ENCODE results near the gene PPP1R3F. TPM values are rescaled to one million over a fixed set of nuclear protein-coding genes. Genes with fewer than 3 reads are reported as not detected.

PPP1R3F gene, protein sequence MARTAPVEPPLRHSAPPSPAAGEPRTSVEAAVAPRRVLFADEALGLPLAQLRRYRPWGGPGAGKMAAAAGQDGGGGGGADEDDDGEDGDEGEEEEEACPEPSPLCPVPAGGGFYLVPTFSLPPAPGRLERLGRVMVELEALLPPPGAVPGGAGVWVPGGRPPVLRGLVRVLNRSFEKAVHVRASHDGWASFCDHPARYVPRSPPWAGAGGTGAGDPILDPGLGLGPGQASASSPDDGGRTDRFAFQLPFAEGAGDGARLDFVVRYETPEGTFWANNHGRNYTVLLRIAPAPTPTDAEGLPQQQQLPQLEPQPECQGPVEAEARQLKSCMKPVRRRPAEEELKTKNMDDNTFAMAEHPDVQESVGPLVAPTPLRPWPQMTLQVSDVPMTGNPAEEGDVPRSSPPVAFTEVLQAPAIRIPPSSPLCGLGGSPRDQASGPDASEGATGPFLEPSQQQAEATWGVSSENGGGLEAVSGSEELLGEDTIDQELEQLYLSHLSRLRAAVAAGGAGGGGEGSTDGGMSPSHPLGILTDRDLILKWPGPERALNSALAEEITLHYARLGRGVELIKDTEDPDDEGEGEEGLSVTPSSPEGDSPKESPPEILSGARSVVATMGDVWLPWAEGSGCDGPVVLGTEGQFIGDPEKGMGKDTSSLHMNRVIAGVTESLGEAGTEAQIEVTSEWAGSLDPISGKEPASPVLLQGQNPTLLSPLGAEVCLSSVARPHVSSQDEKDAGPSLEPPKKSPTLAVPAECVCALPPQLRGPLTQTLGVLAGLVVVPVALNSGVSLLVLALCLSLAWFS
- total RNA-seq (10 to 100 TPM; 11.7 to 20.8 (median 17.5) TPM), total RNA-seq (4.5 to 31.3 (median 17.8) reads per million in 29 experiments)
- total RNA-seq (2013), result 10.6 TPM

DNA sequence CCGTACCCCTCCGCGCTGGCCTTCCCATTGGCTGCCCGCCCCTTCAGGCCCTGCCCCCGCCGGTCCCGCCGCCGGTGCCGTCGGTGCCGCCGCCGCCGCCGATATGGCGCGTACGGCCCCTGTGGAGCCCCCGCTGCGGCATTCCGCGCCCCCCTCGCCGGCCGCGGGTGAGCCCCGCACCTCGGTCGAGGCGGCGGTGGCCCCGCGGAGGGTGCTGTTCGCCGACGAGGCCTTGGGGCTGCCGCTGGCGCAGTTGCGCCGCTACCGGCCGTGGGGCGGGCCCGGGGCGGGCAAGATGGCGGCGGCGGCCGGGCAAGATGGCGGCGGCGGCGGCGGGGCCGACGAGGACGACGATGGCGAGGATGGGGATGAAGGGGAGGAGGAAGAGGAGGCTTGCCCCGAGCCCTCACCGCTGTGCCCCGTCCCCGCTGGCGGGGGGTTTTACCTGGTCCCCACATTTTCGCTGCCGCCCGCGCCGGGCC is at the start of gene PPP1R3F:
TSS of gene PPP1R3F (plus strand) at position 27 of the 482 bp plus-strand sequence. CDS start at position 104, 77 bp downstream.
- Mint-ChIP-seq H3K27ac (peak within 1 kb of the TSS; percentile 99 to 100), H3K4me3 (peak within 1 kb of the TSS; percentile 83 to 94 (median 92)), H3K9me3 (no peaks in the 10 kb centered on the region), H3K4me1 (peaks cover 47 to 57% (median 49%) of the 10 kb centered on the region in 3 donors), H3K36me3 (peaks cover 5% of the 10 kb centered on the region), H3K27me3 (no peaks in the 10 kb centered on the region)
- Histone ChIP-seq H3K36me3 (ENCODE audit: control insufficient read depth in 2 of 2, extremely low read depth in 1 of 2, insufficient read depth in 1 of 2, low read length in 1 of 2) (peaks cover 0 to 4% of the 10 kb centered on the region in 2 donors), H3K27me3 (replicated peaks in 1 of 2; ENCODE audit: control insufficient read depth in 2 of 2, extremely low read depth in 1 of 2, insufficient read depth in 2 of 2, low read length in 1 of 2) (no peaks in the 10 kb centered on the region), H3K27ac (ENCODE audit: low read length) (peak within 1 kb of the TSS; percentile 97), H3K4me1 (ENCODE audit: control insufficient read depth in 1 of 2, extremely low read depth in 1 of 2, insufficient read depth in 2 of 2, low read length in 2 of 2) (peaks cover 16 to 59% of the 10 kb centered on the region in 2 experiments), H3K4me3 (ENCODE audit: control insufficient read depth in 1 of 2, extremely low read depth in 1 of 2, low read length in 1 of 2) (peak within 1 kb of the TSS; percentile 45 to 82), H3K9me3 (no peaks in the 10 kb centered on the region)
- DNase-seq, result peak in 1 of 35 experiments; percentile 31
- ATAC-seq (replicated peaks in 1 of 4), result peak; percentile 12 to 18 (median 13)
- ChIA-PET CTCF (interaction anchor here in 1 of 2 donors (1.2 to 1.8 kb wide), 2 partner anchors 79 to 114 kb away, joined by 8 to 9 read pairs; no protein-coding TSS in a partner anchor), POLR2A (interaction anchor here (1.0 to 1.9 kb wide), 5 partner anchors 39 to 652 kb away, joined by 3 to 5 read pairs (median 4); partner anchors contain the start of genes CLCN5 (in 1 of the 2) and HDAC6 (in 1 of the 2))
- WGBS (ENCODE audit: insufficient coverage), result under 1% methylated on average over 53 of the region's 70 CpGs

DNA sequence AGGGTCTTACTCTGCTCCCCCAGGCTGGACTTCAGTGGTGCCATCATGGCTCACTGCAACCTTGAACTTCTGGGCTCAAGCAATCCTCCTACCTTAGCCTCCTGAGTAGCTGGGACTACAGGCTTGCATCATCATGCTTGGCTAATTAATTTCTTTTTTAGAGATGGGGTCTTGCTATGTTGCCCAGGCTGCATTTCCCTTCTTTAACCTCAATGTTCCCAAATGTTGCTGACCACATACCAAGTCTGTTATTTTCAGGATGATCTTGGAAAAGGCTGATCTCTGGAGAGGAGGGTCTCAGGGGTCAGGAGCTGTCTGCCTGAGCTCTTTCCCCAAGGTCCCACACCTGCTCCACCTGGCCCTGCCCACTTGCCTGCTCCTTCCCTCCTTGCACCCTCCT is 49.5 kb upstream of the PPP1R3F start:
- H3K9me3 ChIP-seq, result no peaks in the 10 kb centered on the region
- no peak overlapping the region for H3K4me3 ChIP-seq (ENCODE audit: control insufficient read depth in 1 of 2, extremely low read depth in 1 of 2, low read length in 1 of 2)
- POLR2A ChIA-PET, result no interaction called here
- Mint-ChIP-seq H3K27ac (no peak overlapping the region), H3K9me3 (no peaks in the 10 kb centered on the region), H3K27me3 (peaks cover 1 to 21% of the 10 kb centered on the region in 2 donors), H3K36me3 (no peaks in the 10 kb centered on the region), H3K4me3 (no peak overlapping the region), H3K4me1 (peaks cover 0 to 4% (median 0%) of the 10 kb centered on the region in 3 donors)
- ATAC-seq (replicated peaks in 1 of 4) (no peak), DNase-seq (no peak)
- no peaks in the 10 kb centered on the region for H3K4me1 ChIP-seq (ENCODE audit: control insufficient read depth in 1 of 2, extremely low read depth in 1 of 2, insufficient read depth in 2 of 2, low read length in 2 of 2)
- H3K27me3 ChIP-seq (replicated peaks in 1 of 2; ENCODE audit: control insufficient read depth in 2 of 2, extremely low read depth in 1 of 2, insufficient read depth in 2 of 2, low read length in 1 of 2), result no peaks in the 10 kb centered on the region
- CTCF ChIA-PET, result no interaction called here
- H3K36me3 ChIP-seq (ENCODE audit: control insufficient read depth in 2 of 2, extremely low read depth in 1 of 2, insufficient read depth in 1 of 2, low read length in 1 of 2), result no peaks in the 10 kb centered on the region
- no peak overlapping the region for H3K27ac ChIP-seq (ENCODE audit: low read length)

DNA sequence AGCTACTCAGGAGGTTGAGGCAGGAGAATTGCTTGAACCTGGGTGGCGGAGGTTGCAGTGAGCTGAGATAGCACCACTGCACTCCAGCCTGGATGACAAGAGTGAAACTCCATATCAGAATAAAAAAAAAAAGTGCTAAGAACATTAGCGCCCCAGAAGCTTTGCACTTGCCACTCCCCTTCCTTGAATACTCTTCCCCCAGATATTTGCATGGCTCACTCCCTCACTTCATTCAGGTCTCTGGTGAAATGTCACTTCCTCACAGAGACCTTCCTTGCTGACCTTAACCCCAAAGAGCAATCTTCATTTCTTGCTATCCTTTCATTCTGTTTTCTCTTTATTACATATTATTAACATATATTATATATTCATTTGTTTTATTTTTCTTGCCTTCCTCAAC is 47.7 kb upstream of the PPP1R3F start:
- Histone ChIP-seq H3K27ac (ENCODE audit: low read length) (no peak overlapping the region), H3K27me3 (replicated peaks in 1 of 2; ENCODE audit: control insufficient read depth in 2 of 2, extremely low read depth in 1 of 2, insufficient read depth in 2 of 2, low read length in 1 of 2) (no peaks in the 10 kb centered on the region), H3K4me1 (ENCODE audit: control insufficient read depth in 1 of 2, extremely low read depth in 1 of 2, insufficient read depth in 2 of 2, low read length in 2 of 2) (no peaks in the 10 kb centered on the region), H3K4me3 (ENCODE audit: control insufficient read depth in 1 of 2, extremely low read depth in 1 of 2, low read length in 1 of 2) (no peak overlapping the region), H3K9me3 (no peaks in the 10 kb centered on the region), H3K36me3 (ENCODE audit: control insufficient read depth in 2 of 2, extremely low read depth in 1 of 2, insufficient read depth in 1 of 2, low read length in 1 of 2) (no peaks in the 10 kb centered on the region)
- H3K27me3 Mint-ChIP-seq, result peaks cover 3 to 21% of the 10 kb centered on the region in 2 donors
- no peak overlapping the region for H3K27ac Mint-ChIP-seq
- WGBS (ENCODE audit: insufficient coverage), result no CpG with 5 or more reads among the region's 2 CpGs
- no peak for DNase-seq
- no peak overlapping the region for H3K4me3 Mint-ChIP-seq
- ChIA-PET POLR2A (no interaction called here), CTCF (no interaction called here)
- peaks cover 0 to 4% (median 0%) of the 10 kb centered on the region in 3 donors for H3K4me1 Mint-ChIP-seq
- H3K36me3 Mint-ChIP-seq, result no peaks in the 10 kb centered on the region
- no peak for ATAC-seq (replicated peaks in 1 of 4)
- no peaks in the 10 kb centered on the region for H3K9me3 Mint-ChIP-seq

- H3K27ac ChIP-seq (ENCODE audit: low read length), result no peak overlapping the region
- no CpG with 5 or more reads among the region's 14 CpGs for WGBS (ENCODE audit: insufficient coverage)
- no peaks in the 10 kb centered on the region for H3K9me3 Mint-ChIP-seq
Observed at GRCh38 chrX:49225858-49226257, 43.7 kb upstream of the PPP1R3F start.

GRCh38 chrX:49226946-49227345 is 42.6 kb upstream of the PPP1R3F start:
- POLR2A ChIA-PET, result no interaction called here
- DNase-seq (no peak), ATAC-seq (replicated peaks in 1 of 4) (no peak)
- Mint-ChIP-seq H3K27me3 (peaks cover 3 to 21% of the 10 kb centered on the region in 2 donors), H3K4me3 (no peak overlapping the region), H3K9me3 (no peaks in the 10 kb centered on the region), H3K36me3 (no peaks in the 10 kb centered on the region), H3K4me1 (peaks cover 10 to 18% (median 11%) of the 10 kb centered on the region in 3 donors), H3K27ac (no peak overlapping the region)
- no peaks in the 10 kb centered on the region for H3K36me3 ChIP-seq (ENCODE audit: control insufficient read depth in 2 of 2, extremely low read depth in 1 of 2, insufficient read depth in 1 of 2, low read length in 1 of 2)
- H3K9me3 ChIP-seq, result no peaks in the 10 kb centered on the region
- no peaks in the 10 kb centered on the region for H3K27me3 ChIP-seq (replicated peaks in 1 of 2; ENCODE audit: control insufficient read depth in 2 of 2, extremely low read depth in 1 of 2, insufficient read depth in 2 of 2, low read length in 1 of 2)
- no peak overlapping the region for H3K4me3 ChIP-seq (ENCODE audit: control insufficient read depth in 1 of 2, extremely low read depth in 1 of 2, low read length in 1 of 2)
- peaks cover 0 to 22% of the 10 kb centered on the region in 2 experiments for H3K4me1 ChIP-seq (ENCODE audit: control insufficient read depth in 1 of 2, extremely low read depth in 1 of 2, insufficient read depth in 2 of 2, low read length in 2 of 2)
- CTCF ChIA-PET, result no interaction called here
- H3K27ac ChIP-seq (ENCODE audit: low read length), result no peak overlapping the region
- WGBS (ENCODE audit: insufficient coverage), result no CpG with 5 or more reads among the region's 9 CpGs

More at GRCh38 chrX:49225858-49226257, 43.7 kb upstream of the PPP1R3F start:
- Histone ChIP-seq H3K4me1 (ENCODE audit: control insufficient read depth in 1 of 2, extremely low read depth in 1 of 2, insufficient read depth in 2 of 2, low read length in 2 of 2) (peaks cover 0 to 11% of the 10 kb centered on the region in 2 experiments), H3K27me3 (replicated peaks in 1 of 2; ENCODE audit: control insufficient read depth in 2 of 2, extremely low read depth in 1 of 2, insufficient read depth in 2 of 2, low read length in 1 of 2) (no peaks in the 10 kb centered on the region), H3K36me3 (ENCODE audit: control insufficient read depth in 2 of 2, extremely low read depth in 1 of 2, insufficient read depth in 1 of 2, low read length in 1 of 2) (no peaks in the 10 kb centered on the region), H3K4me3 (ENCODE audit: control insufficient read depth in 1 of 2, extremely low read depth in 1 of 2, low read length in 1 of 2) (no peak overlapping the region), H3K9me3 (no peaks in the 10 kb centered on the region)
- DNase-seq, result no peak
- no peaks in the 10 kb centered on the region for H3K36me3 Mint-ChIP-seq
- H3K4me1 Mint-ChIP-seq, result peaks cover 4 to 10% (median 7%) of the 10 kb centered on the region in 3 donors
- ATAC-seq (replicated peaks in 1 of 4), result no peak
- peaks cover 3 to 25% of the 10 kb centered on the region in 2 donors for H3K27me3 Mint-ChIP-seq
- ChIA-PET CTCF (no interaction called here), POLR2A (no interaction called here)
- H3K4me3 Mint-ChIP-seq, result no peak overlapping the region
- no peak overlapping the region for H3K27ac Mint-ChIP-seq

DNA sequence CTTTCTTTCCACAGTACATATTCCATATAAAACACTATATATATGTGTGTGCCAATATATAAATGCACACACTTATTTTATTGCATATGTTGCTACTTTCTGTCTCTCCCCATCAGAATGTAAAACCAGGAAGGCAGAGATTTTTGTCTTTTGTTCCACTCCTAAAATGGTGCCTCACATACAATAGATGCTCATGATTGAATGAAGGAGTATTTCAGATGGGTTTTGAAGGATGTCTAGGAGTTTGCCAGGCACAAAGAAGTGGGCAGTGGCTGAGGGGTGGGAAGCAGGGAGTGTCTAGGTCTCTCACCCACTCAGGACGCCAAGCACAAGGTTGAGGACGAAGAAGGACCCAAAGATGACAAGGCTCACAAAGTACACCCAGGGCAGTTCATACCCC is 41.9 kb upstream of the PPP1R3F start:
- Mint-ChIP-seq H3K36me3 (no peaks in the 10 kb centered on the region), H3K4me3 (no peak overlapping the region), H3K4me1 (peaks cover 10 to 18% (median 11%) of the 10 kb centered on the region in 3 donors), H3K27me3 (peaks cover 3 to 20% of the 10 kb centered on the region in 2 donors), H3K9me3 (no peaks in the 10 kb centered on the region), H3K27ac (no peak overlapping the region)
- Histone ChIP-seq H3K4me1 (ENCODE audit: control insufficient read depth in 1 of 2, extremely low read depth in 1 of 2, insufficient read depth in 2 of 2, low read length in 2 of 2) (peaks cover 0 to 22% of the 10 kb centered on the region in 2 experiments), H3K4me3 (ENCODE audit: control insufficient read depth in 1 of 2, extremely low read depth in 1 of 2, low read length in 1 of 2) (no peak overlapping the region), H3K27ac (ENCODE audit: low read length) (no peak overlapping the region), H3K9me3 (no peaks in the 10 kb centered on the region), H3K36me3 (ENCODE audit: control insufficient read depth in 2 of 2, extremely low read depth in 1 of 2, insufficient read depth in 1 of 2, low read length in 1 of 2) (no peaks in the 10 kb centered on the region), H3K27me3 (replicated peaks in 1 of 2; ENCODE audit: control insufficient read depth in 2 of 2, extremely low read depth in 1 of 2, insufficient read depth in 2 of 2, low read length in 1 of 2) (no peaks in the 10 kb centered on the region)
- ATAC-seq (replicated peaks in 1 of 4) (no peak), DNase-seq (no peak)
- 100% methylated on average over 2 of the region's 2 CpGs for WGBS (ENCODE audit: insufficient coverage)
- POLR2A ChIA-PET, result no interaction called here
- CTCF ChIA-PET, result no interaction called here

All from T-cell (primary cell).